ENCODE results near the gene HS2ST1.
A peak's percentile ranks its signal among the peaks of the same experiment; 100 is the strongest.
"Not testable (repeated sequence)": the region's sequence is repeated elsewhere in the genome, so short reads cannot be mapped to it uniquely, and the experiment has no call there.

The HS2ST1 gene

GRCh38 chr1:87028576-87028975 lies 114.1 kb downstream of the HS2ST1 start:
- DNase-seq: no peak

- DNase-seq: no peak
Measured at GRCh38 chr1:87030740-87031690, 116.6 kb downstream of the HS2ST1 start.

GRCh38 chr1:87034351-87034750 lies 119.9 kb downstream of the HS2ST1 start:
- DNase-seq: no peak

- no peak for DNase-seq
Measured at GRCh38 chr1:87039096-87039495, 124.7 kb downstream of the HS2ST1 start.

- peak; percentile 60 for DNase-seq
Measured at GRCh38 chr1:87042111-87042811, 127.8 kb downstream of the HS2ST1 start.

GRCh38 chr1:87044424-87044823 lies 130.0 kb downstream of the HS2ST1 start:
- no peak for DNase-seq

- peak; percentile 11 for DNase-seq
Measured at GRCh38 chr1:87044840-87045239, 130.4 kb downstream of the HS2ST1 start.

- DNase-seq: peak; percentile 69
Measured at GRCh38 chr1:87045761-87046304, 131.4 kb downstream of the HS2ST1 start.

GRCh38 chr1:87046951-87047350 lies 132.5 kb downstream of the HS2ST1 start:
- peak; percentile 24 for DNase-seq

- DNase-seq: no peak
Measured at GRCh38 chr1:87048237-87048636, 133.8 kb downstream of the HS2ST1 start.

- DNase-seq: no peak
Measured at GRCh38 chr1:87051965-87052364, 137.5 kb downstream of the HS2ST1 start.

GRCh38 chr1:87052400-87052799 lies 138.0 kb downstream of the HS2ST1 start:
- DNase-seq: no peak

GRCh38 chr1:87052961-87053360 lies 138.5 kb downstream of the HS2ST1 start:
- no peak for DNase-seq

GRCh38 chr1:87053446-87053845 lies 139.0 kb downstream of the HS2ST1 start:
- DNase-seq: no peak

GRCh38 chr1:87056974-87057373 lies 142.5 kb downstream of the HS2ST1 start:
- no peak for DNase-seq

GRCh38 chr1:87058343-87058649 lies 143.9 kb downstream of the HS2ST1 start:
- no peak for DNase-seq

GRCh38 chr1:87061742-87062156 lies 147.3 kb downstream of the HS2ST1 start:
- no peak for DNase-seq

- no peak for DNase-seq
Measured at GRCh38 chr1:87062687-87063086, 148.3 kb downstream of the HS2ST1 start.

GRCh38 chr1:87064309-87064708 lies 149.9 kb downstream of the HS2ST1 start:
- no peak for DNase-seq

- no peak for DNase-seq
Measured at GRCh38 chr1:87064986-87065385, 150.6 kb downstream of the HS2ST1 start.

GRCh38 chr1:87066708-87067107 lies 152.3 kb downstream of the HS2ST1 start:
- not testable (repeated sequence) for DNase-seq

- DNase-seq: no peak
Measured at GRCh38 chr1:87072411-87072810, 158.0 kb downstream of the HS2ST1 start.

- DNase-seq: no peak
Measured at GRCh38 chr1:87072904-87073303, 158.5 kb downstream of the HS2ST1 start.

Measured in OCI-M1 (cell line).